Breast epithelium (tissue), 3 donors: ENCODE data around the gene TWF2.

Experiments used
- CTCF ChIP-seq, 3 donors: fragments of 450-650 bp; IDR thresholded peaks; one replicate each; pipeline ENCODE4 v1.5.1; 2016 to 2017; ENCODE audit warnings: antibody characterized with exemption in 3 of 3, mild to moderate bottlenecking in 3 of 3, moderate library complexity in 3 of 3
- POLR2A ChIP-seq: fragments of 450-650 bp; IDR thresholded peaks from one replicate; pipeline ENCODE4 v1.6.1; 2016; ENCODE audit warnings: antibody characterized with exemption, mild to moderate bottlenecking, moderate library complexity

GRCh38 chr3:52216585-52217408 lies 22.2 kb downstream of the TWF2 start:
- no peak for TF ChIP-seq POLR2A
- TF ChIP-seq CTCF (IDR thresholded peaks at IDR 0.05), result no peak
